Endothelial cell of umbilical vein (primary cell): ENCODE data around the gene CFAP46. TPM values are rescaled to one million over a fixed set of nuclear protein-coding genes. Genes with fewer than 3 reads are reported as not detected.

Experiments
- BruUV-seq: library from RNA; stranded (reverse); fragments of 400-500 nt; replicated peaks from 2 replicates; lab custom pipeline; 2021; lab: Mats Ljungman, UMichigan
- CTCF ChIA-PET: fragments of 300-600, 350-600 bp; sonication (Branson Sonifier 250); formaldehyde crosslinking; loops from one replicate; lab custom pipeline; 2021; ENCODE audit warnings: antibody characterized with exemption, inconsistent platforms; lab: Charles Lee
- POLR2A ChIA-PET: fragments of 300-600, 350-600 bp; sonication (Branson Sonifier 250); formaldehyde crosslinking; loops from one replicate; lab custom pipeline; 2021; ENCODE audit warnings: antibody characterized with exemption, inconsistent platforms; lab: Charles Lee
- DNase-seq: peaks from one replicate; pipeline ENCODE4 v3.0.0-alpha.2; 2011; ENCODE audit warnings: low read depth, low spot score
- FAIRE-seq: peaks from 2 replicates; lab custom pipeline; 2011; peaks lifted over from hg19 to GRCh38; lab: Jason Lieb, UNC
- H2AFZ ChIP-seq: 2 replicates; pipeline ENCODE4 v1.6.0; 2012; ENCODE audit warnings: low read depth, low read length, control low read depth, inconsistent platforms
- H3K27ac ChIP-seq: 2 replicates; pipeline ENCODE4 v1.5.1; 2011; ENCODE audit warnings: low read depth, mild to moderate bottlenecking, control low read depth, low read length, moderate library complexity; ENCODE audit not compliant: insufficient read depth
- H3K27me3 ChIP-seq, 2 experiments: 2 replicates each; pipeline versions ENCODE4 v1.6.0 to v1.6.1; 2011; ENCODE audit warnings: low read length in 2 of 2, mixed read lengths in 1 of 2; ENCODE audit not compliant: control insufficient read depth in 2 of 2, insufficient read depth in 2 of 2
- H3K36me3 ChIP-seq, 2 experiments: 2 replicates in 1 of 2; 3 replicates in 1 of 2; pipeline ENCODE4 v1.5.1; 2011; ENCODE audit warnings: low read length in 2 of 2, mild to moderate bottlenecking in 1 of 2, moderate library complexity in 1 of 2; ENCODE audit not compliant: control insufficient read depth in 2 of 2, insufficient read depth in 2 of 2; ENCODE audit errors: extremely low read depth in 1 of 2
- H3K4me1 ChIP-seq: 3 replicates; pipeline ENCODE4 v1.5.1; 2011; ENCODE audit warnings: mild to moderate bottlenecking, low read length; ENCODE audit not compliant: control insufficient read depth, insufficient read depth; ENCODE audit errors: extremely low read depth
- H3K4me2 ChIP-seq: 2 replicates; pipeline ENCODE4 v1.6.1; 2011; ENCODE audit warnings: low read length, control low read depth, mixed read lengths; ENCODE audit not compliant: insufficient read depth
- H3K4me3 ChIP-seq, 3 experiments: fragments of 200-600 bp in 1 of 3; sonication (generic), shearing (Covaris generic) in 1 of 3; replicated peaks in 1 of 3; 2 replicates each; pipeline ENCODE4 v1.5.1; 2011 to 2016; ENCODE audit warnings: control low read depth in 3 of 3, low read length in 3 of 3, mild to moderate bottlenecking in 2 of 3, inconsistent platforms in 1 of 3, low read depth in 1 of 3, moderate library complexity in 1 of 3; ENCODE audit not compliant: insufficient read depth in 1 of 3
- H3K79me2 ChIP-seq: 2 replicates; pipeline ENCODE4 v1.6.0; 2012; ENCODE audit warnings: low read length, inconsistent platforms; ENCODE audit not compliant: control insufficient read depth, insufficient read depth
- H3K9ac ChIP-seq: replicated peaks from 2 replicates; pipeline ENCODE3; 2011; ENCODE audit warnings: low read length, control low read depth; ENCODE audit not compliant: insufficient read depth; ENCODE audit errors: extremely low read depth
- H3K9me1 ChIP-seq: replicated peaks from 3 replicates; pipeline ENCODE4 v1.6.0; 2011; ENCODE audit warnings: mild to moderate bottlenecking, low read length; ENCODE audit not compliant: control insufficient read depth, insufficient read depth; ENCODE audit errors: extremely low read depth
- H3K9me3 ChIP-seq: replicated peaks from 2 replicates; pipeline ENCODE4 v1.5.1; 2012; ENCODE audit warnings: low read length, inconsistent platforms; ENCODE audit not compliant: control insufficient read depth, insufficient read depth
- H4K20me1 ChIP-seq: replicated peaks from 2 replicates; pipeline ENCODE3; 2011; ENCODE audit warnings: mild to moderate bottlenecking, low read length; ENCODE audit not compliant: control insufficient read depth, insufficient read depth; ENCODE audit errors: extremely low read depth
- EZH2 ChIP-seq: IDR thresholded peaks from 2 replicates; pipeline ENCODE4 v1.6.1; 2012; ENCODE audit warnings: borderline replicate concordance, low read depth, mild to moderate bottlenecking, moderate library complexity, low read length, inconsistent platforms; ENCODE audit not compliant: severe bottlenecking
- FOS ChIP-seq: IDR thresholded peaks from 2 replicates; pipeline ENCODE4 v1.6.1; 2011; ENCODE audit warnings: mild to moderate bottlenecking, low read length, moderate library complexity, borderline replicate concordance; ENCODE audit not compliant: insufficient read depth
- JUN ChIP-seq: IDR thresholded peaks from 2 replicates; pipeline ENCODE4 v1.6.1; 2011; ENCODE audit warnings: borderline replicate concordance, low read depth; ENCODE audit not compliant: insufficient read length, insufficient read depth
- MAX ChIP-seq: IDR thresholded peaks from 2 replicates; pipeline ENCODE4 v1.6.1; 2011; ENCODE audit not compliant: insufficient read depth, insufficient read length
- MYC ChIP-seq: IDR thresholded peaks from one replicate; pipeline ENCODE4 v1.6.1; 2011; ENCODE audit warnings: mild to moderate bottlenecking, low read depth, low read length
- POLR2A ChIP-seq: IDR thresholded peaks from 2 replicates; pipeline ENCODE4 v1.6.1; 2012; ENCODE audit warnings: low read depth, mild to moderate bottlenecking, control low read depth, low read length
- POLR2AphosphoS5 ChIP-seq: IDR thresholded peaks from 2 replicates; pipeline ENCODE4 v1.6.1; 2012; ENCODE audit warnings: low read depth, mild to moderate bottlenecking, control low read depth, low read length, moderate library complexity; ENCODE audit not compliant: insufficient read depth
- dilution Hi-C: fragments of 300-500 bp; cut with MboI; formaldehyde crosslinking; loops from one replicate; pipeline ENCODE4 v1.15.0; 2019; ENCODE audit warnings: low sequenced_read_pairs; ENCODE audit not compliant: extremely low pct_ligation_motif_present
- intact Hi-C: fragments of 100-400 bp; cut with micrococcal nuclease; formaldehyde crosslinking; loops from one replicate; pipeline ENCODE4 v1.10.0; 2022
- polyA plus RNA-seq, 4 experiments: library from polyadenylated mRNA; depleted of rRNA in 3 of 4; stranded (reverse) in 3 of 4; unstranded in 1 of 4; fragments of >200 nt; gene quantifications; 2 replicates each; pipeline versions ENCODE4 v1.2.1 to v1.2.3, GENCODE V29; 2011 to 2012; ENCODE audit warnings: missing spikeins in 1 of 4
- total RNA-seq: library from RNA; stranded (reverse); gene quantifications from 2 replicates; pipeline ENCODE4 v1.2.3, GENCODE V29; 2021

Gene CFAP46
- total and polyA plus RNA-seq, 2 donors (not counting 3 experiments of a cell fraction or from before 2014, with no cell fraction given) = 0.75 to 0.98 TPM

DNA sequence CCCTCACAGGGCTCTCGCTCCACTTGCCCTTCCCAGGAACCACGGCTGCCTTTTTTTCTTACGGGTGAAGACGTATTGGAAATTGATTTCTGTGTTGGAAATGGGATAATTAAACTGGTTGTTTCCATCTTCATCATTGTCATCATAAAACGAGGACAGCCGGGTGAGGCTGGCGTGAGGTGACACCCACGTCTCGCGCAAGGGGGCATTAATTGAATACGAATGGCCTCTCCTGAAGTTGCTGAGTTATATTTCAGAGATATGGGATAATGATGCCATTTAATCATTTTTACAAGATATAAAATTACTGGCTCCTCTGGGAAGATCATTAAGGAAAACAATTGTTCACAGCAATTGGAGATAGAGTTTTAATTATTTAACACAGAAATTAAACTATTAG lies 138.1 kb downstream of the CFAP46 start:
- no peaks in the 10 kb centered on the region for H3K9me3 ChIP-seq
- POLR2A ChIA-PET = no interaction called here
- no peak overlapping the region for H3K9ac ChIP-seq
- no peak overlapping the region for H2AFZ ChIP-seq
- DNase-seq = no peak
- no peak overlapping the region for H3K27ac ChIP-seq
- no peak for TF ChIP-seq FOS
- TF ChIP-seq POLR2A = no peak
- no peak for TF ChIP-seq JUN
- TF ChIP-seq POLR2AphosphoS5 = no peak
- no peak overlapping the region for H3K4me2 ChIP-seq
- no TSS peak for BruUV-seq
- no peaks in the 10 kb centered on the region for H3K27me3 ChIP-seq
- no peaks in the 10 kb centered on the region for H4K20me1 ChIP-seq
- H3K4me1 ChIP-seq = no peaks in the 10 kb centered on the region
- no peaks in the 10 kb centered on the region for H3K36me3 ChIP-seq
- no peaks in the 10 kb centered on the region for H3K9me1 ChIP-seq
- H3K79me2 ChIP-seq = no peaks in the 10 kb centered on the region
- intact Hi-C loops (no loop called here), dilution Hi-C loops (no loop called here)
- CTCF ChIA-PET = no interaction called here
- FAIRE-seq = no peak
- H3K4me3 ChIP-seq = no peak overlapping the region

DNA sequence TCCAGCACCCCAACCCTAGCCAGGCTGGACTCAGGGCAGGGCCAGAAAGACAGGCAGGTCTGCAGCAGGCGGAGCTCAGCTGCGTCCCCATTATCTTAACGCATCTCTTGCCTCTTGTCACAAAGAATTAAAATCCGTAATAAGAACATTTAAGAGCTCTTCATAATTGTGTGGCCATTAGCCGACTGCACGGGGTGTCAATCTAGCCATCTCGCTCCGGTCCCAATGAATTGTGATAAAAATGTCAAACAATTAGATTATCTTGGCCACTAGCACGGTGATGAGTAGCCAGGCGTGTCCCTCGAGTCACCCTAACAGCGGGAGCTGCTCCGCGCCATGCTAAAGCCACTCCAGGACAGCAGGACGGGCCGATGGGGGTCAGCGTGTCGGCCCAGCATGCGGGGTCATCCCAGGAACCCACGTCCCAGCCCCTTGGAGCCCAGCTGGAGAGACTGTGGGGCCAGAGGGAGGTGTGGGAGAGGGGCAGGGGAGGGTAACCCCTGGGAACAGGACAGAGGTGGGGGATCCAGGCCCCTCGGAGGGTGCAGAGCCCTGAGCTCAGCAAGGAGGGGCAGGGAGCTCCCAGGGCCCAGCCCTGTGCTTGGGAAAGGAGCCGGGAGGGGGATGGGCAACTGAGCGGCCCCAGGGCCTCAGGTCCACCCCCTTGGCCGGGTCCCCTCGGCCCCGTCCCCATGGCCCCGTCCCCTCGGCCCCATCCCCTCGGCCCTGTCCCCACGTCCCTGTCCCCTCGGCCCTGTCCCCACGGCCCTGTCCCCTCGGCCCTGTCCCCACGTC lies 138.8 kb downstream of the CFAP46 start:
- Histone ChIP-seq H2AFZ (no peak overlapping the region), H3K27ac (no peak overlapping the region), H3K27me3 (no peaks in the 10 kb centered on the region), H3K36me3 (no peaks in the 10 kb centered on the region), H4K20me1 (no peaks in the 10 kb centered on the region), H3K4me2 (no peak overlapping the region), H3K79me2 (no peaks in the 10 kb centered on the region), H3K9ac (no peak overlapping the region), H3K4me3 (no peak overlapping the region), H3K4me1 (no peaks in the 10 kb centered on the region), H3K9me1 (no peaks in the 10 kb centered on the region), H3K9me3 (no peaks in the 10 kb centered on the region)
- FAIRE-seq (no peak), DNase-seq (no peak)
- POLR2A ChIA-PET = no interaction called here
- no TSS peak for BruUV-seq
- TF ChIP-seq POLR2AphosphoS5 = no peak
- no peak for TF ChIP-seq MYC
- TF ChIP-seq FOS = no peak
- no peak for TF ChIP-seq MAX
- no peak for TF ChIP-seq EZH2
- intact Hi-C loops = no loop called here
- CTCF ChIA-PET = no interaction called here
- dilution Hi-C loops = no loop called here
